ENCODE results near the gene ELOB.

Gene ELOB

DNA sequence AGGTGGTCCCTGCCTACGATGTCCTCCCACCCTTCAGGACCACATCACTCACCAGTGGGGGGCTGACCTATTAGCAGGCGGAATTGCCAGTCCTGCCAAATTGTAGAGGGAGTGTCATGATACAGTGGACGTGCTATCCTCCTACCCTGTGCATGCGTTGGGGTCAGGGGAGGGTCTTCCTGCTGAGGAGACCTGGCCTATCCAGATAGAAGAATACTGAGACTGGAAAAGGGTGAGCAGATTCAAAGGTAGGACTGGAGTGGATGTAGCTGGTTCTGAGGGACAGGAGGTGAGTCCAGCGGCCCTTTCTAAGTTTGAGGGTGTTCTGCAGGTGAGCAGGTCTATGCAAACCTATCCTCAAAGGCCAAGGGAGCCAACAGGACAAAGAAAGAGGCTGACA is 29.2 kb upstream of the ELOB start:
- Histone ChIP-seq H3K9me3 (ENCODE audit: control insufficient read depth in 1 of 2, low read length in 2 of 2) (peaks cover 7 to 15% of the 10 kb centered on the region in 2 donors), H3K27me3 (ENCODE audit: low read depth, low read length) (peaks cover 7% of the 10 kb centered on the region), H3K36me3 (ENCODE audit: control insufficient read depth in 1 of 2, insufficient read depth in 2 of 2, low read length in 2 of 2) (no peaks in the 10 kb centered on the region), H3K4me1 (ENCODE audit: control insufficient read depth in 1 of 2, insufficient read depth in 2 of 2, low read length in 2 of 2) (no peaks in the 10 kb centered on the region), H3K27ac (ENCODE audit: low read length) (no peak overlapping the region), H3K4me3 (ENCODE audit: low read depth in 1 of 2, low read length in 2 of 2) (no peak overlapping the region)

DNA sequence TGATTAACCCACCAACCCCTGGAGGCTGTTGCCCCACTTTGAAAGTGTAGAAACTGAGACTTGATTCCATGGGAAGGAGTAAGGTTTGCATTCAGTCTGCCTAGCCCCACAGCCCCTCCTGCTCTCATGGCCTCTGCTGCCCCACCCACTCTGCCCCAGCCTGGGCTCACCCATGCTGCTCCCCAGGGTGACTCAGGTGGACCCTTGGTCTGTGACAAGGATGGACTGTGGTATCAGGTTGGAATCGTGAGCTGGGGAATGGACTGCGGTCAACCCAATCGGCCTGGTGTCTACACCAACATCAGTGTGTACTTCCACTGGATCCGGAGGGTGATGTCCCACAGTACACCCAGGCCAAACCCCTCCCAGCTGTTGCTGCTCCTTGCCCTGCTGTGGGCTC is 27.6 kb upstream of the ELOB start:
- Histone ChIP-seq H3K36me3 (ENCODE audit: control insufficient read depth in 1 of 2, insufficient read depth in 2 of 2, low read length in 2 of 2) (no peaks in the 10 kb centered on the region), H3K27me3 (ENCODE audit: low read depth, low read length) (peaks cover 7% of the 10 kb centered on the region), H3K4me3 (ENCODE audit: low read depth in 1 of 2, low read length in 2 of 2) (no peak overlapping the region), H3K4me1 (ENCODE audit: control insufficient read depth in 1 of 2, insufficient read depth in 2 of 2, low read length in 2 of 2) (peaks cover 0 to under 1% of the 10 kb centered on the region in 2 donors), H3K27ac (ENCODE audit: low read length) (no peak overlapping the region), H3K9me3 (ENCODE audit: control insufficient read depth in 1 of 2, low read length in 2 of 2) (peaks cover 7 to 15% of the 10 kb centered on the region in 2 donors)

- Histone ChIP-seq H3K27ac (ENCODE audit: low read length) (no peak overlapping the region), H3K4me3 (ENCODE audit: low read depth in 1 of 2, low read length in 2 of 2) (no peak overlapping the region), H3K4me1 (ENCODE audit: control insufficient read depth in 1 of 2, insufficient read depth in 2 of 2, low read length in 2 of 2) (peaks cover 0 to 3% of the 10 kb centered on the region in 2 donors), H3K36me3 (ENCODE audit: control insufficient read depth in 1 of 2, insufficient read depth in 2 of 2, low read length in 2 of 2) (no peaks in the 10 kb centered on the region), H3K27me3 (ENCODE audit: low read depth, low read length) (peaks cover 7% of the 10 kb centered on the region), H3K9me3 (ENCODE audit: control insufficient read depth in 1 of 2, low read length in 2 of 2) (peaks cover 7 to 15% of the 10 kb centered on the region in 2 donors)
Measured at GRCh38 chr16:2803545-2804195, 26.6 kb upstream of the ELOB start.

GRCh38 chr16:2799859-2800226 is 22.8 kb upstream of the ELOB start:
- Histone ChIP-seq H3K27me3 (ENCODE audit: low read depth, low read length) (no peaks in the 10 kb centered on the region), H3K27ac (ENCODE audit: low read length) (no peak overlapping the region), H3K9me3 (ENCODE audit: control insufficient read depth in 1 of 2, low read length in 2 of 2) (peaks cover 7 to 15% of the 10 kb centered on the region in 2 donors), H3K4me1 (ENCODE audit: control insufficient read depth in 1 of 2, insufficient read depth in 2 of 2, low read length in 2 of 2) (peaks cover 0 to 3% of the 10 kb centered on the region in 2 donors), H3K36me3 (ENCODE audit: control insufficient read depth in 1 of 2, insufficient read depth in 2 of 2, low read length in 2 of 2) (no peaks in the 10 kb centered on the region), H3K4me3 (ENCODE audit: low read depth in 1 of 2, low read length in 2 of 2) (no peak overlapping the region)

- Histone ChIP-seq H3K27ac (ENCODE audit: low read length) (no peak overlapping the region), H3K27me3 (ENCODE audit: low read depth, low read length) (no peaks in the 10 kb centered on the region), H3K4me1 (ENCODE audit: control insufficient read depth in 1 of 2, insufficient read depth in 2 of 2, low read length in 2 of 2) (peaks cover 0 to 3% of the 10 kb centered on the region in 2 donors), H3K9me3 (ENCODE audit: control insufficient read depth in 1 of 2, low read length in 2 of 2) (peaks cover 7 to 10% of the 10 kb centered on the region in 2 donors), H3K36me3 (ENCODE audit: control insufficient read depth in 1 of 2, insufficient read depth in 2 of 2, low read length in 2 of 2) (no peaks in the 10 kb centered on the region), H3K4me3 (ENCODE audit: low read depth in 1 of 2, low read length in 2 of 2) (no peak overlapping the region)
Measured at GRCh38 chr16:2799205-2799858, 22.3 kb upstream of the ELOB start.

- Histone ChIP-seq H3K4me1 (ENCODE audit: control insufficient read depth in 1 of 2, insufficient read depth in 2 of 2, low read length in 2 of 2) (peaks cover 0 to 3% of the 10 kb centered on the region in 2 donors), H3K4me3 (ENCODE audit: low read depth in 1 of 2, low read length in 2 of 2) (no peak overlapping the region), H3K27ac (ENCODE audit: low read length) (no peak overlapping the region), H3K36me3 (ENCODE audit: control insufficient read depth in 1 of 2, insufficient read depth in 2 of 2, low read length in 2 of 2) (no peaks in the 10 kb centered on the region), H3K27me3 (ENCODE audit: low read depth, low read length) (no peaks in the 10 kb centered on the region), H3K9me3 (ENCODE audit: control insufficient read depth in 1 of 2, low read length in 2 of 2) (peaks cover 3 to 5% of the 10 kb centered on the region in 2 donors)
Measured at GRCh38 chr16:2798723-2799204, 21.7 kb upstream of the ELOB start.

GRCh38 chr16:2795395-2796143 is 18.5 kb upstream of the ELOB start:
- no peaks in the 10 kb centered on the region for H3K9me3 ChIP-seq (ENCODE audit: control insufficient read depth in 1 of 2, low read length in 2 of 2)
- no peaks in the 10 kb centered on the region for H3K36me3 ChIP-seq (ENCODE audit: control insufficient read depth in 1 of 2, insufficient read depth in 2 of 2, low read length in 2 of 2)
- peaks cover 0 to 3% of the 10 kb centered on the region in 2 donors for H3K4me1 ChIP-seq (ENCODE audit: control insufficient read depth in 1 of 2, insufficient read depth in 2 of 2, low read length in 2 of 2)
- H3K4me3 ChIP-seq (ENCODE audit: low read depth in 1 of 2, low read length in 2 of 2), result no peak overlapping the region
- H3K27ac ChIP-seq (ENCODE audit: low read length), result no peak overlapping the region
- no peaks in the 10 kb centered on the region for H3K27me3 ChIP-seq (ENCODE audit: low read depth, low read length)

DNA sequence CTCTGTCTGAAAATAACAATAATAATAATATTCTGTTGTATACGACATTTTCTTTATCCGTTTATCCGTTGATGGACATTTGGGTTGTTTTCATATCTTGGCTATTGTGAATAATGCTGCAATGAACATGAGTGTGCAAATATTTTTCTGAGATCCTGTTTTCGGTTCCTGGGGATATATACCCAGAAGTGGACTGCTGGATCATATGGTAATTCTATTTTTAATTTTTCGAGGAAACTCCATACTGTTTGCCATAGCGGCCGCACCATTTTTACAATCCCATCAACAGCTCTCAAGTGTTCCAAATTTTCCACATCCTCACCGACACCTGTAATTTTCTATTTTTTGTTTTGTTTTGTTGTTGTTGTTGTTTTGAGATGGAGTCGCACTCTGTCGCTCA is 15.9 kb upstream of the ELOB start:
- H3K4me3 ChIP-seq (ENCODE audit: low read depth in 1 of 2, low read length in 2 of 2), result no peak overlapping the region
- no peak overlapping the region for H3K27ac ChIP-seq (ENCODE audit: low read length)
- H3K36me3 ChIP-seq (ENCODE audit: control insufficient read depth in 1 of 2, insufficient read depth in 2 of 2, low read length in 2 of 2), result no peaks in the 10 kb centered on the region
- H3K9me3 ChIP-seq (ENCODE audit: control insufficient read depth in 1 of 2, low read length in 2 of 2), result no peaks in the 10 kb centered on the region
- peaks cover under 1% of the 10 kb centered on the region for H3K27me3 ChIP-seq (ENCODE audit: low read depth, low read length)
- H3K4me1 ChIP-seq (ENCODE audit: control insufficient read depth in 1 of 2, insufficient read depth in 2 of 2, low read length in 2 of 2), result no peaks in the 10 kb centered on the region

- Histone ChIP-seq H3K4me1 (ENCODE audit: control insufficient read depth in 1 of 2, insufficient read depth in 2 of 2, low read length in 2 of 2) (no peaks in the 10 kb centered on the region), H3K27me3 (ENCODE audit: low read depth, low read length) (peaks cover 12% of the 10 kb centered on the region), H3K27ac (ENCODE audit: low read length) (no peak overlapping the region), H3K9me3 (ENCODE audit: control insufficient read depth in 1 of 2, low read length in 2 of 2) (no peaks in the 10 kb centered on the region), H3K4me3 (ENCODE audit: low read depth in 1 of 2, low read length in 2 of 2) (no peak overlapping the region), H3K36me3 (ENCODE audit: control insufficient read depth in 1 of 2, insufficient read depth in 2 of 2, low read length in 2 of 2) (no peaks in the 10 kb centered on the region)
Measured at GRCh38 chr16:2791174-2791573, 14.1 kb upstream of the ELOB start.

- H3K36me3 ChIP-seq (ENCODE audit: control insufficient read depth in 1 of 2, insufficient read depth in 2 of 2, low read length in 2 of 2), result no peaks in the 10 kb centered on the region
Measured at GRCh38 chr16:2790631-2791030, 13.6 kb upstream of the ELOB start.

DNA sequence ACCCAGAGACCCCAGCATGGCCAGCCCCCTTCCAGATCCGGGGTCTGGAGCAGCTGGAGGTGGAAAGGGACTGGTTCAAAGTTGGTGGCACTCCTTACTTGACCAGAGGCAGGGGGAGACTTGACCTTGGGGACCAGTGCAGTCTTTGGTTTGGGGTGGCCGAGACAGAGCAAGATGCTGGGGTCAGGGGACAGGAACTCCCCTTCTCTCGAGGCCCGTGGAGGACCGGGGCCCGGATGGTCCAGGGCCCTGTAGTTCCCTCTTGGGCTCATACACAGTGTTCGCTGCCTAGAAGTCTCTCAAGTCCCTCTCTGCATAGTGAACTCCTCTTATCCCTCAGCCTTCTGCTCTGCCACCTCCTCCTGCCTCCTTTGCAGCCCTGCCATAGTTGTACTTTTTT is 10.9 kb upstream of the ELOB start:
- Histone ChIP-seq H3K27ac (ENCODE audit: low read length) (no peak overlapping the region), H3K27me3 (ENCODE audit: low read depth, low read length) (peaks cover 23% of the 10 kb centered on the region)

More at GRCh38 chr16:2790631-2791030, 13.6 kb upstream of the ELOB start:
- H3K4me3 ChIP-seq (ENCODE audit: low read depth in 1 of 2, low read length in 2 of 2), result no peak overlapping the region
- no peaks in the 10 kb centered on the region for H3K9me3 ChIP-seq (ENCODE audit: control insufficient read depth in 1 of 2, low read length in 2 of 2)
- peaks cover 17% of the 10 kb centered on the region for H3K27me3 ChIP-seq (ENCODE audit: low read depth, low read length)
- H3K4me1 ChIP-seq (ENCODE audit: control insufficient read depth in 1 of 2, insufficient read depth in 2 of 2, low read length in 2 of 2), result peaks cover 0 to 3% of the 10 kb centered on the region in 2 donors
- H3K27ac ChIP-seq (ENCODE audit: low read length), result no peak overlapping the region

More for the DNA sequence above, 10.9 kb upstream of the ELOB start:
- H3K4me3 ChIP-seq (ENCODE audit: low read depth in 1 of 2, low read length in 2 of 2), result no peak overlapping the region
- H3K36me3 ChIP-seq (ENCODE audit: control insufficient read depth in 1 of 2, insufficient read depth in 2 of 2, low read length in 2 of 2), result no peaks in the 10 kb centered on the region
- no peaks in the 10 kb centered on the region for H3K9me3 ChIP-seq (ENCODE audit: control insufficient read depth in 1 of 2, low read length in 2 of 2)
- H3K4me1 ChIP-seq (ENCODE audit: control insufficient read depth in 1 of 2, insufficient read depth in 2 of 2, low read length in 2 of 2), result peaks cover 0 to 8% of the 10 kb centered on the region in 2 donors
